Heart left ventricle (tissue), 16 donors: ENCODE results near the gene GCGR. TPM values are rescaled to one million over a fixed set of nuclear protein-coding genes. Genes with fewer than 3 reads are reported as not detected.
"Not testable (repeated sequence)": the region's sequence is repeated elsewhere in the genome, so short reads cannot be mapped to it uniquely, and the experiment has no call there.

ENCODE experiments used
- ATAC-seq, 4 donors: fragments of 200-7000 bp; cut with Tn5 transposase; one replicate each; pipeline ENCODE4 v1.9.1; 2020 to 2022; ENCODE audit warnings: moderate library complexity in 4 of 4, mild to moderate bottlenecking in 3 of 4, moderate number of reproducible peaks in 1 of 4
- DNase-seq, 5 donors: peaks; one replicate each; pipeline ENCODE4 v3.0.0-alpha.2; 2020
- H3K27ac ChIP-seq, 12 donors: fragments of 200-600 bp; sonication (generic) in 4 of 12; one replicate each; pipeline versions ENCODE4 v1.5.0 to v1.8.0; 2016 to 2022; ENCODE audit warnings: mild to moderate bottlenecking in 2 of 12
- H3K27me3 ChIP-seq, 9 donors: fragments of 200-600 bp; sonication (generic) in 2 of 9; one replicate each; pipeline versions ENCODE4 v1.5.1 to v1.8.0; 2016 to 2022; ENCODE audit warnings: mild to moderate bottlenecking in 3 of 9
- H3K36me3 ChIP-seq, 9 donors: fragments of 200-600 bp; sonication (generic) in 2 of 9; one replicate each; pipeline versions ENCODE4 v1.5.0 to v1.8.0; 2018 to 2022; ENCODE audit warnings: mild to moderate bottlenecking in 2 of 9
- H3K4me1 ChIP-seq, 12 donors: fragments of 200-600 bp; sonication (generic) in 4 of 12; one replicate each; pipeline versions ENCODE4 v1.5.0 to v1.8.0; 2016 to 2022; ENCODE audit warnings: mild to moderate bottlenecking in 3 of 12
- H3K4me3 ChIP-seq, 12 donors: fragments of 200-600 bp; sonication (generic) in 4 of 12; one replicate each; pipeline versions ENCODE4 v1.5.0 to v1.8.0; 2017 to 2022; ENCODE audit warnings: mild to moderate bottlenecking in 9 of 12, moderate library complexity in 4 of 12
- H3K9me3 ChIP-seq, 12 donors: fragments of 200-600 bp; sonication (generic) in 4 of 12; one replicate each; pipeline versions ENCODE4 v1.5.0 to v1.8.0; 2016 to 2022; ENCODE audit warnings: mild to moderate bottlenecking in 1 of 12
- CTCF ChIP-seq, 12 donors: fragments of 200-600 bp; sonication (generic) in 4 of 12; IDR thresholded peaks; one replicate each; pipeline versions ENCODE4 v1.5.0 to v1.8.0; 2018 to 2022; ENCODE audit warnings: antibody characterized with exemption in 12 of 12, mild to moderate bottlenecking in 5 of 12
- POLR2A ChIP-seq, 2 donors: fragments of 450-650 bp; IDR thresholded peaks; one replicate each; pipeline ENCODE4 v1.6.1; 2017; ENCODE audit warnings: antibody characterized with exemption in 2 of 2, mild to moderate bottlenecking in 2 of 2, moderate library complexity in 2 of 2
- WGBS, 4 donors: extraction: QIAGEN DNeasy Blood & Tissue Kit in 2 of 4; methylation state at CpG; one replicate each; pipeline versions ENCODE4 v1.1.5 to v1.1.7; 2013 to 2018; 5-methylcytosine and 5-hydroxymethylcytosine counted together
- intact Hi-C, 10 donors: fragments of 100-400 bp; cut with DNase I; formaldehyde crosslinking; loops; one replicate each; pipeline versions ENCODE4 v1.11.1 to v1.14.2; 2022
- polyA plus RNA-seq, 2 donors: library from polyadenylated mRNA; stranded (reverse); fragments of 200-250 nt; gene quantifications; one replicate each; pipeline ENCODE4 v1.2.3, GENCODE V29; 2013
- total RNA-seq, 9 donors: library from RNA; depleted of rRNA in 2 of 9; stranded (reverse); fragments of >200 nt in 2 of 9; fragmentation: NEBNext Ultra II Directional in 3 of 9; extraction: Animal tissue kit (Norgen Biotek cat#: 25700) in 3 of 9; gene quantifications; one replicate each; pipeline versions ENCODE4 v1.1.0 to v1.2.4, GENCODE V29; 2016 to 2023
- donor health status: ischemic (EF 13 %, LVEDD 7.1; RV severe dilation, severe dysfunction).
- donor health status: healthy with polysubstance abuse.
- donor health status: DM: no; HTN: yes; CAD: no.
- donor health status: DM: no; HTN: no; CAD: no.
- donor health status: ischemic (EF 25% LVEDD 6.9; RV normal size, moderate dysfunction).
- donor health status: ischemic (EF 25% LVEDD 5.7; RV mildly dilated, moderate dysfunction).
- donor health status: healthy.
- donor health status: DM: yes; HTN: yes; CAD: no.
- donor health status: ischemic (EF 35%, LVEDD 5.7; RV mildly dilated, moderate dysfunction).
- donor health status: nonischemic (EF 11% LVEDD 7.7; RV severe dilation, severe dysfunction).
- donor health status: DM: yes; HTN: yes; CAD: no.
- donor health status: PGD.
- donor health status: ischemic (EF 29% LVEDD 5.4; RV normal size, mild dysfunction).
- donor health status: nonischemic (EF 23%, LVEDD 6.1; RV moderate dilation, normal function).

GCGR gene
- total and polyA plus RNA-seq, 11 donors, result not detected

GRCh38 chr17:81839301-81839700, 35.4 kb downstream of the GCGR start:
- no peak for DNase-seq
- Histone ChIP-seq H3K27ac (no peak overlapping the region), H3K4me1 (peaks cover 0 to 21% (median 5%) of the 10 kb centered on the region in 12 donors), H3K27me3 (no peaks in the 10 kb centered on the region), H3K4me3 (no peak overlapping the region), H3K36me3 (peaks cover 0 to 22% (median 20%) of the 10 kb centered on the region in 9 donors), H3K9me3 (no peaks in the 10 kb centered on the region)
- ATAC-seq, result no peak
- intact Hi-C loops, result no loop called here
- 83 to 90% (median 87%) methylated on average over 15 of the region's 15 CpGs for WGBS, 4 donors
- TF ChIP-seq POLR2A (IDR thresholded peaks at IDR 0.05), result no peak
- TF ChIP-seq CTCF (IDR thresholded peaks at IDR 0.05), result no peak

- H3K9me3 ChIP-seq, H3K27ac ChIP-seq, intact Hi-C loops, DNase-seq, H3K4me3 ChIP-seq, H3K27me3 ChIP-seq, ATAC-seq: not testable (repeated sequence)
- 95 to 98% (median 97%) methylated on average over 5 of the region's 5 CpGs for WGBS, 4 donors
- Histone ChIP-seq H3K36me3 (peaks cover 0 to 29% (median 28%) of the 10 kb centered on the region in 9 donors), H3K4me1 (peaks cover 0 to 16% (median 4%) of the 10 kb centered on the region in 12 donors)
Measured at GRCh38 chr17:81840059-81840458, 36.1 kb downstream of the GCGR start.

GRCh38 chr17:81840826-81841778, 37.2 kb downstream of the GCGR start:
- ATAC-seq (peak; percentile 28 to 86 (median 59)), DNase-seq (peak in 1 of 5 donors; percentile 51)
- Histone ChIP-seq H3K9me3 (no peaks in the 10 kb centered on the region), H3K27ac (peak overlapping the region; percentile 8 to 82 (median 62)), H3K4me1 (peaks cover 0 to 16% (median 4%) of the 10 kb centered on the region in 12 donors), H3K36me3 (peaks cover 0 to 40% (median 38%) of the 10 kb centered on the region in 9 donors), H3K4me3 (peak overlapping the region in 1 of 12 donors; percentile 19), H3K27me3 (no peaks in the 10 kb centered on the region)
- WGBS, 4 donors, result 51 to 70% (median 60%) methylated on average over 37 to 40 of the region's 40 CpGs
- TF ChIP-seq POLR2A (IDR thresholded peaks at IDR 0.05) (no peak), CTCF (IDR thresholded peaks at IDR 0.05) (no peak)
- intact Hi-C loops, result no loop called here

- intact Hi-C loops, result no loop called here
- H3K4me3 ChIP-seq, result no peak overlapping the region
- TF ChIP-seq POLR2A (IDR thresholded peaks at IDR 0.05) (no peak), CTCF (IDR thresholded peaks at IDR 0.05) (no peak)
- 86 to 96% (median 92%) methylated on average over 15 of the region's 15 CpGs for WGBS, 4 donors
- H3K4me1 ChIP-seq, result peaks cover 0 to 16% (median 4%) of the 10 kb centered on the region in 12 donors
- peaks cover 0 to 47% (median 46%) of the 10 kb centered on the region in 9 donors for H3K36me3 ChIP-seq
- DNase-seq (no peak), ATAC-seq (no peak)
- H3K27me3 ChIP-seq, result no peaks in the 10 kb centered on the region
- H3K9me3 ChIP-seq, result no peaks in the 10 kb centered on the region
- H3K27ac ChIP-seq, result peak overlapping the region in 6 of 12 donors; percentile 48 to 82 (median 66)
Measured at GRCh38 chr17:81841866-81842265, 37.9 kb downstream of the GCGR start.
